NK-92 (cell line): ENCODE measurements around the gene COQ8B.

Experiments
- DNase-seq: peaks from one replicate; lab custom pipeline; 2025; ENCODE audit not compliant: unreplicated experiment; lab: John Stamatoyannopoulos, UW

The COQ8B gene

GRCh38 chr19:40718774-40719391 is 2.2 kb upstream of the COQ8B start:
- DNase-seq, result no peak

- no peak for DNase-seq
These were observed 1.4 kb upstream of the COQ8B start for GRCh38 chr19:40717880-40718773.

- DNase-seq, result no peak
These were observed 716 bp upstream of the COQ8B start for GRCh38 chr19:40717325-40717879.

GRCh38 chr19:40716031-40716481 is 630 bp downstream of the COQ8B start:
- DNase-seq, result no peak

GRCh38 chr19:40714441-40715299 is 2.0 kb downstream of the COQ8B start:
- peak; percentile 62 for DNase-seq

- DNase-seq, result no peak
These were observed 2.7 kb downstream of the COQ8B start for GRCh38 chr19:40713939-40714338.

DNA sequence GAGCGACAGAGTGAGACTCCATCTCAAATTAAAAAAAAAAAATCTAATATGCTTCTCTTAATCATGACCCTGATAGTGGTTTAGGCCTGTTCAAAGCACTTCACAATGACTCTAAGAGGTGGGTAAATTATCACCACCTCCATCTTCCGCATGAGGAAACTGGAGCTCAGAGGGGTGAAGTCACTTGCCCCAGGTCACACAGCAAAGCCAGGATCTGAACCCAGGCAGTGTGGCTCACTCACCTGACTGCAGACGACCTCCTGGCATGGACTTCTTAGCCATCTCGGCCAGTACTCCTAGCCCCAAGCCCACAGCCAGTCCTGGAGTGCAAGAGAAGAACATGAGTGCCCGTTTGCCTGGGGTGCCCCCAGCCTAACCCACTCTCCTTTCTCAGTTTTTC is 6.9 kb downstream of the COQ8B start:
- no peak for DNase-seq

- DNase-seq, result no peak
These were observed 9.1 kb downstream of the COQ8B start for GRCh38 chr19:40707615-40708014.

- DNase-seq, result no peak
These were observed 10.6 kb downstream of the COQ8B start for GRCh38 chr19:40705950-40706619.

- no peak for DNase-seq
These were observed 11.4 kb downstream of the COQ8B start for GRCh38 chr19:40705362-40705651.

GRCh38 chr19:40704491-40705361 is 12.0 kb downstream of the COQ8B start:
- no peak for DNase-seq

GRCh38 chr19:40703029-40703755 is 13.5 kb downstream of the COQ8B start:
- DNase-seq, result no peak

- DNase-seq, result no peak
These were observed 14.2 kb downstream of the COQ8B start for GRCh38 chr19:40702337-40703012.

DNA sequence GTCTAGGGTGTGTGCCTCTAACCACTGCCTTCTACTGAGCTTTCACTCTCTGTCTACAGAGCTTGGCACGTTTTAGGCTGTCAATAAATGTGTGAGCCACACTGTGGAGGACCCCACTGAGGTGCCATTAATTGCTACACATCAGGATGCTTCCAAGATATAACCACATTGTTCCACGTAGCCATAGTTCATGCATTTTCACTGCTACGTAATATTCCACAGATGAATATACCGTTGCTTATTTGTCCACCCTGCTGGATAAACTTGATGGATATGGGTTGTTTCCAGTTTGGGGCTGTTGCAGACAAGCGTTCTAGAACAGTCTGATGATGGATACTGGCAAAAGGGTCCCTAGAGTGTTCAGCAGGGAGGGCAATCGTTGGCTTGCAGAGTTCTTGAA is 14.9 kb downstream of the COQ8B start:
- no peak for DNase-seq

GRCh38 chr19:40700083-40700482 is 16.6 kb downstream of the COQ8B start:
- DNase-seq, result no peak

DNA sequence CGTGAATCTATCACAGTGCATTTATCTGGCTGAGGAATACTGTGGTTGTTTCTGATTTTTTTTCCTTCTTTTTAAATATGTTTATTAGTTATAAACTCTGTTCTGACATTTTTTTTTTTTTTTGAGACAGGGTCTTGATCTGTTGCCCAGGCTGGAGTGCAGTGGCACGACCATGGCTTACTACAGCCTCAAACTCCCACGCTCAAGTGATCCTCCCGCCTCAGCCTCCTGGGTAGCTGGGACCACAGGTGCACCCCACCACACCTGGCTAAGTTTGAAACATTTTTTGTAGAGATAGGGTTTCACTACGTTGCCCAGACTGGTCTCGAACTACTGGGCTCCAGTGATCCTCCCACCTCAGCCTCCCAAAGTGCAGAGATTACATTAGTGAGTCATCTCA is 19.7 kb downstream of the COQ8B start:
- DNase-seq, result no peak

- DNase-seq, result no peak
These were observed 20.8 kb downstream of the COQ8B start for GRCh38 chr19:40695881-40696280.

- DNase-seq, result no peak
These were observed 22.8 kb downstream of the COQ8B start for GRCh38 chr19:40693896-40694295.
